Muscle of leg (tissue), 11 donors: ENCODE data around the gene RNU1-3. TPM values are rescaled to one million over a fixed set of nuclear protein-coding genes. Genes with fewer than 3 reads are reported as not detected.
A peak's percentile ranks its signal among the peaks of the same experiment; 100 is the strongest.
"Not testable (repeated sequence)": the region's sequence is repeated elsewhere in the genome, so short reads cannot be mapped to it uniquely, and the experiment has no call there.

Experiments used
- DNase-seq: peaks from one replicate; pipeline ENCODE4 v3.0.0; 2013
- H3K27ac ChIP-seq: one replicate; pipeline ENCODE4 v1.5.1; 2013; ENCODE audit warnings: mild to moderate bottlenecking, low read length, control low read depth
- H3K27me3 ChIP-seq: one replicate; pipeline ENCODE4 v1.6.1; 2013; ENCODE audit warnings: low read length; ENCODE audit not compliant: control insufficient read depth, insufficient read depth
- H3K36me3 ChIP-seq: one replicate; pipeline ENCODE4 v1.6.1; 2013; ENCODE audit warnings: low read length; ENCODE audit not compliant: control insufficient read depth, insufficient read depth
- H3K4me1 ChIP-seq: one replicate; pipeline ENCODE4 v1.6.1; 2013; ENCODE audit warnings: low read length; ENCODE audit not compliant: control insufficient read depth, insufficient read depth
- H3K4me3 ChIP-seq: one replicate; pipeline ENCODE4 v1.5.1; 2013; ENCODE audit warnings: low read length, control low read depth
- H3K9me3 ChIP-seq: replicated peaks from 2 replicates; pipeline ENCODE4 v1.6.1; 2013; ENCODE audit warnings: low read depth, low read length; ENCODE audit not compliant: control insufficient read depth
- whole genome bisulfite sequencing: methylation state at CpG from one replicate; pipeline ENCODE4 v1.1.5; 2013; ENCODE audit warnings: missing lambda C conversion rate; ENCODE audit not compliant: insufficient coverage; 5-methylcytosine and 5-hydroxymethylcytosine counted together
- polyA plus RNA-seq, 8 donors: library from polyadenylated mRNA; unstranded; fragments of 120-200 nt; gene quantifications; one replicate each; pipeline versions ENCODE4 v1.2.1 to v1.2.3, GENCODE V29; 2013; ENCODE audit warnings: inconsistent platforms in 1 of 8, low replicate concordance in 1 of 8; ENCODE audit not compliant: insufficient read length in 8 of 8, insufficient read depth in 1 of 8
- total RNA-seq: library from RNA; stranded (reverse); fragments of 120-200 nt; gene quantifications from one replicate; pipeline ENCODE4 v1.2.4, GENCODE V29; 2013

The RNU1-3 gene
- total and polyA plus RNA-seq, 9 donors: 2,384 TPM; not detected in 8

GRCh38 chr1:16626409-16626983, 40.3 kb downstream of the RNU1-3 start:
- not testable (repeated sequence) for H3K27ac ChIP-seq

GRCh38 chr1:16625497-16626408, 41.0 kb downstream of the RNU1-3 start:
- no peak overlapping the region for H3K27ac ChIP-seq

More at GRCh38 chr1:16626409-16626983, 40.3 kb downstream of the RNU1-3 start:
- Histone ChIP-seq H3K4me1 (peaks cover 15% of the 10 kb centered on the region), H3K36me3 (peaks cover 89% of the 10 kb centered on the region)
- H3K27me3 ChIP-seq, H3K4me3 ChIP-seq, DNase-seq, H3K9me3 ChIP-seq: not testable (repeated sequence)
- 82% methylated on average over 11 of the region's 15 CpGs for WGBS

GRCh38 chr1:16623812-16624719, 42.7 kb downstream of the RNU1-3 start:
- 71% methylated on average over 27 of the region's 27 CpGs for WGBS
- not testable (repeated sequence) for H3K27me3 ChIP-seq, H3K9me3 ChIP-seq, H3K4me3 ChIP-seq
- Histone ChIP-seq H3K4me1 (peaks cover 34% of the 10 kb centered on the region), H3K36me3 (peaks cover 71% of the 10 kb centered on the region), H3K27ac (peak overlapping the region; percentile 70)
- DNase-seq: peak; percentile 86

More at GRCh38 chr1:16625497-16626408, 41.0 kb downstream of the RNU1-3 start:
- WGBS: 88% methylated on average over 23 of the region's 25 CpGs
- Histone ChIP-seq H3K9me3 (no peaks in the 10 kb centered on the region), H3K4me1 (peaks cover 23% of the 10 kb centered on the region), H3K4me3 (no peak overlapping the region), H3K27me3 (no peaks in the 10 kb centered on the region), H3K36me3 (peaks cover 87% of the 10 kb centered on the region)
- DNase-seq: no peak

- Histone ChIP-seq H3K36me3 (peaks cover 68% of the 10 kb centered on the region), H3K4me1 (peaks cover 37% of the 10 kb centered on the region)
- not testable (repeated sequence) for H3K27me3 ChIP-seq, H3K9me3 ChIP-seq, H3K27ac ChIP-seq, DNase-seq, H3K4me3 ChIP-seq
- 64% methylated on average over 7 of the region's 7 CpGs for WGBS
These were observed 43.4 kb downstream of the RNU1-3 start for GRCh38 chr1:16623337-16623736.

- not testable (repeated sequence) for H3K9me3 ChIP-seq, H3K27me3 ChIP-seq, H3K27ac ChIP-seq, DNase-seq, H3K4me3 ChIP-seq
- peaks cover 37% of the 10 kb centered on the region for H3K4me1 ChIP-seq
- peaks cover 70% of the 10 kb centered on the region for H3K36me3 ChIP-seq
- 90% methylated on average over 7 of the region's 9 CpGs for WGBS
These were observed 45.0 kb downstream of the RNU1-3 start for GRCh38 chr1:16621681-16622315.

- H3K27ac ChIP-seq: no peak overlapping the region
- no peaks in the 10 kb centered on the region for H3K27me3 ChIP-seq
- peaks cover 66% of the 10 kb centered on the region for H3K36me3 ChIP-seq
- 87% methylated on average over 2 of the region's 2 CpGs for WGBS
- H3K4me1 ChIP-seq: peaks cover 37% of the 10 kb centered on the region
- no peaks in the 10 kb centered on the region for H3K9me3 ChIP-seq
- H3K4me3 ChIP-seq: no peak overlapping the region
- no peak for DNase-seq
These were observed 45.5 kb downstream of the RNU1-3 start for GRCh38 chr1:16621300-16621658.

- H3K36me3 ChIP-seq: peaks cover 55% of the 10 kb centered on the region
- H3K27ac ChIP-seq: peak overlapping the region; percentile 62
- peak; percentile 89 for DNase-seq
- 73% methylated on average over 21 of the region's 21 CpGs for WGBS
- peak overlapping the region; percentile 2 for H3K4me3 ChIP-seq
- H3K9me3 ChIP-seq, H3K27me3 ChIP-seq: not testable (repeated sequence)
- H3K4me1 ChIP-seq: peaks cover 37% of the 10 kb centered on the region
These were observed 46.8 kb downstream of the RNU1-3 start for GRCh38 chr1:16619803-16620501.

- H3K9me3 ChIP-seq: no peaks in the 10 kb centered on the region
- no peak for DNase-seq
- 64% methylated on average over 14 of the region's 15 CpGs for WGBS
- H3K4me3 ChIP-seq: no peak overlapping the region
- H3K27ac ChIP-seq: no peak overlapping the region
- H3K4me1 ChIP-seq: peaks cover 32% of the 10 kb centered on the region
- peaks cover 3% of the 10 kb centered on the region for H3K27me3 ChIP-seq
- H3K36me3 ChIP-seq: peaks cover 42% of the 10 kb centered on the region
These were observed 48.0 kb downstream of the RNU1-3 start for GRCh38 chr1:16618719-16619118.
